PC-3 (cell line): ENCODE data around the gene WT1.

Experiments
- CTCF ChIP-seq: fragments of 300-600 bp; sonication (generic); conservative IDR thresholded peaks from 2 replicates; pipeline ENCODE4 v1.5.1; 2017; ENCODE audit warnings: antibody characterized with exemption, low read depth, mild to moderate bottlenecking, low read length
- EZH2 ChIP-seq: fragments of 300-600 bp; sonication (generic); IDR thresholded peaks from one replicate; pipeline ENCODE4 v1.6.1; 2017; ENCODE audit warnings: antibody characterized with exemption, mild to moderate bottlenecking, low read length; ENCODE audit not compliant: unreplicated experiment

- TF ChIP-seq CTCF (no peak), EZH2 (no peak)
These were observed 93.4 kb downstream of the WT1 start for GRCh38 chr11:32341620-32342613.
